Kidney capillary endothelial cell (primary cell): ENCODE data around the gene TIMM23.

Experiments
- DNase-seq: peaks from one replicate; pipeline ENCODE4 v3.0.0-alpha.2; 2018; ENCODE audit warnings: low spot score

The TIMM23 gene

GRCh38 chr10:46052791-46053375 is 80.6 kb downstream of the TIMM23 start:
- no peak for DNase-seq
